HepG2 (cell line): Measurements from ENCODE around the gene ZNF554. TPM values are rescaled to one million over a fixed set of nuclear protein-coding genes. Genes with fewer than 3 reads are reported as not detected.
A peak's percentile ranks its signal among the peaks of the same experiment; 100 is the strongest.

ENCODE experiments used
- GATA4 ChIP-seq: sonication (generic); IDR thresholded peaks from 2 replicates; pipeline ENCODE4 v1.6.1; 2016; ENCODE audit warnings: antibody characterized with exemption, low read depth, borderline replicate concordance
- POLR2AphosphoS5 ChIP-seq: IDR thresholded peaks from 2 replicates; pipeline ENCODE4 v1.6.1; 2012; ENCODE audit warnings: low read depth, low read length
- ZC3H4 ChIP-seq: sonication (generic); formaldehyde crosslinking; IDR thresholded peaks from 2 replicates; pipeline ENCODE4 v1.4.0; 2020; ENCODE audit warnings: missing genetic modification reagents, borderline replicate concordance
- ZMYM2 ChIP-seq: sonication (generic); formaldehyde crosslinking; IDR thresholded peaks from 2 replicates; pipeline ENCODE4 v1.8.0; 2022; ENCODE audit warnings: mild to moderate bottlenecking, missing genetic modification reagents
- ZMYM3 ChIP-seq: sonication (generic); formaldehyde crosslinking; IDR thresholded peaks from 2 replicates; pipeline ENCODE4 v1.5.1; 2020; ENCODE audit warnings: mild to moderate bottlenecking, missing genetic modification reagents
- ZNF143 ChIP-seq: sonication (generic); formaldehyde crosslinking; IDR thresholded peaks from 2 replicates; pipeline ENCODE4 v1.4.0; 2020; ENCODE audit warnings: missing genetic modification reagents
- ZNF589 ChIP-seq: sonication (generic); formaldehyde crosslinking; conservative IDR thresholded peaks from 2 replicates; pipeline ENCODE4 v1.8.0; 2022; ENCODE audit warnings: mild to moderate bottlenecking, moderate library complexity, missing genetic modification reagents
- polyA plus RNA-seq, 8 experiments: library from polyadenylated mRNA; depleted of rRNA in 3 of 8; stranded (reverse) in 7 of 8; unstranded in 1 of 8; fragments of >200 nt; fragmentation: Illumina TruSeq in 4 of 8; extraction: Trizol in 4 of 8; gene quantifications; 2 replicates each; pipeline versions ENCODE4 v1.2.1 to v1.2.3, GENCODE V29; 2011 to 2016; ENCODE audit warnings: low read depth in 4 of 8, missing spikeins in 1 of 8, mixed read lengths in 1 of 8; ENCODE audit not compliant: insufficient read depth in 1 of 8
- total RNA-seq, 5 experiments: library from RNA; depleted of rRNA; stranded (reverse); fragments of >200 nt; fragmentation: Illumina TruSeq; extraction: Trizol; gene quantifications; 2 replicates each; pipeline ENCODE4 v1.2.3, GENCODE V29; 2016; ENCODE audit warnings: low read depth in 1 of 5
- TF ChIP-seq, protein P1 (sequence below): sonication (generic); formaldehyde crosslinking; IDR thresholded peaks from 2 replicates; pipeline ENCODE4 v1.8.1; 2022; ENCODE audit warnings: low read depth, mild to moderate bottlenecking, missing genetic modification reagents
- TF ChIP-seq, protein P2 (sequence below): sonication (generic); formaldehyde crosslinking; IDR thresholded peaks from 2 replicates; pipeline ENCODE4 v1.9.0; 2021; ENCODE audit warnings: mild to moderate bottlenecking, missing genetic modification reagents
- TF ChIP-seq, protein P3 (sequence below): sonication (generic); formaldehyde crosslinking; IDR thresholded peaks from 2 replicates; pipeline ENCODE4 v1.5.0; 2020; ENCODE audit warnings: mild to moderate bottlenecking, missing genetic modification reagents, moderate library complexity
- TF ChIP-seq, protein P4 (sequence below): sonication (generic); formaldehyde crosslinking; IDR thresholded peaks from 2 replicates; pipeline ENCODE4 v1.8.0; 2022; ENCODE audit warnings: mild to moderate bottlenecking, missing genetic modification reagents; ENCODE audit not compliant: insufficient replicate concordance
- TF ChIP-seq, protein P5 (sequence below): sonication (generic); formaldehyde crosslinking; IDR thresholded peaks from 2 replicates; pipeline ENCODE4 v1.4.0; 2020; ENCODE audit warnings: missing genetic modification reagents
- TF ChIP-seq, protein P6 (sequence below): IDR thresholded peaks from 2 replicates; pipeline ENCODE4 v1.6.1; 2016; ENCODE audit warnings: control low read depth

ZNF554 gene
- total and polyA plus RNA-seq, 2 of the 13 experiments (the other 11 are each of a cell fraction or from before 2014, with no cell fraction given), result 2.2 to 2.7 TPM

DNA sequence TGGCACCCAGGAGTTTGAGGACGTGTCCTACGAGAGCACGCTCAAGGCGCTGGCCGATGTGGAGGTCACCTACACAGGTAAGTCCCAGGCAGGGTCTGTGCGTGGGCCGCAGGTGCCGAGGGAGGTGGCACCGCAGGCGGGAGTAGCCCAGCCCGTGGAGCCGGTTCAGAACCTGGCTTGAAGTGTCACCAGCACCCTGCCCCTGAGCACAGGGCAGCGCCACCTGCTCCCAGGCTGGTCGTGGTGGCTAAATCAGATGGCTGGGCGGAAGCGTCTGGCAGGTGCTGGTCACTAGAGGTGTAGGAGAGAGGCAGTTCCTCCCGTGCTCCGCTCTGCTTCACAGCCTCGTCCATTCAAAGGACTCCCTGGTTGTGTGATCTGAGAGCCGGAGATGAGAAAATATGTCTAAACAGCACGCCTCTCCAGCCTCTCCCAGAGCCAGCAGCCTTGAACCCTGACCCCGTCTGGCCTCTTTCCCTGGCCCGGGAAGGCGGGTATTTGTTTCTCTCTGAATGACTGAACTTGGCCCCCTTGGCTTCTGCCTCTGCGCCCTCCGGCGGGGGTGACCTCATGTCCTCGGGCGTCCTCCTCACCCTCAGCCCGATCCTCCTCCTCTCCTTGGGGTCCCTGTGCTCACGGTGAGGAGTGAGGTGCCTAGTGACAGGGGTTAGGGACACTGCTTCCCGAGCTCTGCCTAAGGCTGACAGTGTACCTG, 29.0 kb upstream of the ZNF554 start (continued):
- TF ChIP-seq ZC3H4 (no peak), ZNF589 (CRISPR knock-in tag) (no peak), ZMYM3 (CRISPR knock-in tag) (no peak), ZNF143 (no peak; the same call in 1 of the 2 replicates), POLR2AphosphoS5 (no peak), GATA4 (no peak), ZMYM2 (CRISPR knock-in tag) (no peak)
- TF ChIP-seq, protein P1, sequence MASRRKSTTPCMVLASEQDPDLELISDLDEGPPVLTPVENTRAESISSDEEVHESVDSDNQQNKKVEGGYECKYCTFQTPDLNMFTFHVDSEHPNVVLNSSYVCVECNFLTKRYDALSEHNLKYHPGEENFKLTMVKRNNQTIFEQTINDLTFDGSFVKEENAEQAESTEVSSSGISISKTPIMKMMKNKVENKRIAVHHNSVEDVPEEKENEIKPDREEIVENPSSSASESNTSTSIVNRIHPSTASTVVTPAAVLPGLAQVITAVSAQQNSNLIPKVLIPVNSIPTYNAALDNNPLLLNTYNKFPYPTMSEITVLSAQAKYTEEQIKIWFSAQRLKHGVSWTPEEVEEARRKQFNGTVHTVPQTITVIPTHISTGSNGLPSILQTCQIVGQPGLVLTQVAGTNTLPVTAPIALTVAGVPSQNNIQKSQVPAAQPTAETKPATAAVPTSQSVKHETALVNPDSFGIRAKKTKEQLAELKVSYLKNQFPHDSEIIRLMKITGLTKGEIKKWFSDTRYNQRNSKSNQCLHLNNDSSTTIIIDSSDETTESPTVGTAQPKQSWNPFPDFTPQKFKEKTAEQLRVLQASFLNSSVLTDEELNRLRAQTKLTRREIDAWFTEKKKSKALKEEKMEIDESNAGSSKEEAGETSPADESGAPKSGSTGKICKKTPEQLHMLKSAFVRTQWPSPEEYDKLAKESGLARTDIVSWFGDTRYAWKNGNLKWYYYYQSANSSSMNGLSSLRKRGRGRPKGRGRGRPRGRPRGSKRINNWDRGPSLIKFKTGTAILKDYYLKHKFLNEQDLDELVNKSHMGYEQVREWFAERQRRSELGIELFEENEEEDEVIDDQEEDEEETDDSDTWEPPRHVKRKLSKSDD (CRISPR knock-in tag), result peak; percentile 68
- TF ChIP-seq, protein P2, sequence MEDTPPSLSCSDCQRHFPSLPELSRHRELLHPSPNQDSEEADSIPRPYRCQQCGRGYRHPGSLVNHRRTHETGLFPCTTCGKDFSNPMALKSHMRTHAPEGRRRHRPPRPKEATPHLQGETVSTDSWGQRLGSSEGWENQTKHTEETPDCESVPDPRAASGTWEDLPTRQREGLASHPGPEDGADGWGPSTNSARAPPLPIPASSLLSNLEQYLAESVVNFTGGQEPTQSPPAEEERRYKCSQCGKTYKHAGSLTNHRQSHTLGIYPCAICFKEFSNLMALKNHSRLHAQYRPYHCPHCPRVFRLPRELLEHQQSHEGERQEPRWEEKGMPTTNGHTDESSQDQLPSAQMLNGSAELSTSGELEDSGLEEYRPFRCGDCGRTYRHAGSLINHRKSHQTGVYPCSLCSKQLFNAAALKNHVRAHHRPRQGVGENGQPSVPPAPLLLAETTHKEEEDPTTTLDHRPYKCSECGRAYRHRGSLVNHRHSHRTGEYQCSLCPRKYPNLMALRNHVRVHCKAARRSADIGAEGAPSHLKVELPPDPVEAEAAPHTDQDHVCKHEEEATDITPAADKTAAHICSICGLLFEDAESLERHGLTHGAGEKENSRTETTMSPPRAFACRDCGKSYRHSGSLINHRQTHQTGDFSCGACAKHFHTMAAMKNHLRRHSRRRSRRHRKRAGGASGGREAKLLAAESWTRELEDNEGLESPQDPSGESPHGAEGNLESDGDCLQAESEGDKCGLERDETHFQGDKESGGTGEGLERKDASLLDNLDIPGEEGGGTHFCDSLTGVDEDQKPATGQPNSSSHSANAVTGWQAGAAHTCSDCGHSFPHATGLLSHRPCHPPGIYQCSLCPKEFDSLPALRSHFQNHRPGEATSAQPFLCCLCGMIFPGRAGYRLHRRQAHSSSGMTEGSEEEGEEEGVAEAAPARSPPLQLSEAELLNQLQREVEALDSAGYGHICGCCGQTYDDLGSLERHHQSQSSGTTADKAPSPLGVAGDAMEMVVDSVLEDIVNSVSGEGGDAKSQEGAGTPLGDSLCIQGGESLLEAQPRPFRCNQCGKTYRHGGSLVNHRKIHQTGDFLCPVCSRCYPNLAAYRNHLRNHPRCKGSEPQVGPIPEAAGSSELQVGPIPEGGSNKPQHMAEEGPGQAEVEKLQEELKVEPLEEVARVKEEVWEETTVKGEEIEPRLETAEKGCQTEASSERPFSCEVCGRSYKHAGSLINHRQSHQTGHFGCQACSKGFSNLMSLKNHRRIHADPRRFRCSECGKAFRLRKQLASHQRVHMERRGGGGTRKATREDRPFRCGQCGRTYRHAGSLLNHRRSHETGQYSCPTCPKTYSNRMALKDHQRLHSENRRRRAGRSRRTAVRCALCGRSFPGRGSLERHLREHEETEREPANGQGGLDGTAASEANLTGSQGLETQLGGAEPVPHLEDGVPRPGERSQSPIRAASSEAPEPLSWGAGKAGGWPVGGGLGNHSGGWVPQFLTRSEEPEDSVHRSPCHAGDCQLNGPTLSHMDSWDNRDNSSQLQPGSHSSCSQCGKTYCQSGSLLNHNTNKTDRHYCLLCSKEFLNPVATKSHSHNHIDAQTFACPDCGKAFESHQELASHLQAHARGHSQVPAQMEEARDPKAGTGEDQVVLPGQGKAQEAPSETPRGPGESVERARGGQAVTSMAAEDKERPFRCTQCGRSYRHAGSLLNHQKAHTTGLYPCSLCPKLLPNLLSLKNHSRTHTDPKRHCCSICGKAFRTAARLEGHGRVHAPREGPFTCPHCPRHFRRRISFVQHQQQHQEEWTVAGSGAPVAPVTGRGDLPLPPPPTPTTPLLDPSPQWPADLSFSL (CRISPR knock-in tag), result no peak
- TF ChIP-seq, protein P3, sequence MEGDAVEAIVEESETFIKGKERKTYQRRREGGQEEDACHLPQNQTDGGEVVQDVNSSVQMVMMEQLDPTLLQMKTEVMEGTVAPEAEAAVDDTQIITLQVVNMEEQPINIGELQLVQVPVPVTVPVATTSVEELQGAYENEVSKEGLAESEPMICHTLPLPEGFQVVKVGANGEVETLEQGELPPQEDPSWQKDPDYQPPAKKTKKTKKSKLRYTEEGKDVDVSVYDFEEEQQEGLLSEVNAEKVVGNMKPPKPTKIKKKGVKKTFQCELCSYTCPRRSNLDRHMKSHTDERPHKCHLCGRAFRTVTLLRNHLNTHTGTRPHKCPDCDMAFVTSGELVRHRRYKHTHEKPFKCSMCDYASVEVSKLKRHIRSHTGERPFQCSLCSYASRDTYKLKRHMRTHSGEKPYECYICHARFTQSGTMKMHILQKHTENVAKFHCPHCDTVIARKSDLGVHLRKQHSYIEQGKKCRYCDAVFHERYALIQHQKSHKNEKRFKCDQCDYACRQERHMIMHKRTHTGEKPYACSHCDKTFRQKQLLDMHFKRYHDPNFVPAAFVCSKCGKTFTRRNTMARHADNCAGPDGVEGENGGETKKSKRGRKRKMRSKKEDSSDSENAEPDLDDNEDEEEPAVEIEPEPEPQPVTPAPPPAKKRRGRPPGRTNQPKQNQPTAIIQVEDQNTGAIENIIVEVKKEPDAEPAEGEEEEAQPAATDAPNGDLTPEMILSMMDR, result peak; percentile 37
- TF ChIP-seq, protein P4, sequence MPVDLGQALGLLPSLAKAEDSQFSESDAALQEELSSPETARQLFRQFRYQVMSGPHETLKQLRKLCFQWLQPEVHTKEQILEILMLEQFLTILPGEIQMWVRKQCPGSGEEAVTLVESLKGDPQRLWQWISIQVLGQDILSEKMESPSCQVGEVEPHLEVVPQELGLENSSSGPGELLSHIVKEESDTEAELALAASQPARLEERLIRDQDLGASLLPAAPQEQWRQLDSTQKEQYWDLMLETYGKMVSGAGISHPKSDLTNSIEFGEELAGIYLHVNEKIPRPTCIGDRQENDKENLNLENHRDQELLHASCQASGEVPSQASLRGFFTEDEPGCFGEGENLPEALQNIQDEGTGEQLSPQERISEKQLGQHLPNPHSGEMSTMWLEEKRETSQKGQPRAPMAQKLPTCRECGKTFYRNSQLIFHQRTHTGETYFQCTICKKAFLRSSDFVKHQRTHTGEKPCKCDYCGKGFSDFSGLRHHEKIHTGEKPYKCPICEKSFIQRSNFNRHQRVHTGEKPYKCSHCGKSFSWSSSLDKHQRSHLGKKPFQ (CRISPR knock-in tag), result no peak
- TF ChIP-seq, protein P5, sequence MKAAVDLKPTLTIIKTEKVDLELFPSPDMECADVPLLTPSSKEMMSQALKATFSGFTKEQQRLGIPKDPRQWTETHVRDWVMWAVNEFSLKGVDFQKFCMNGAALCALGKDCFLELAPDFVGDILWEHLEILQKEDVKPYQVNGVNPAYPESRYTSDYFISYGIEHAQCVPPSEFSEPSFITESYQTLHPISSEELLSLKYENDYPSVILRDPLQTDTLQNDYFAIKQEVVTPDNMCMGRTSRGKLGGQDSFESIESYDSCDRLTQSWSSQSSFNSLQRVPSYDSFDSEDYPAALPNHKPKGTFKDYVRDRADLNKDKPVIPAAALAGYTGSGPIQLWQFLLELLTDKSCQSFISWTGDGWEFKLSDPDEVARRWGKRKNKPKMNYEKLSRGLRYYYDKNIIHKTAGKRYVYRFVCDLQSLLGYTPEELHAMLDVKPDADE (CRISPR knock-in tag), result no peak
- TF ChIP-seq, protein P6, sequence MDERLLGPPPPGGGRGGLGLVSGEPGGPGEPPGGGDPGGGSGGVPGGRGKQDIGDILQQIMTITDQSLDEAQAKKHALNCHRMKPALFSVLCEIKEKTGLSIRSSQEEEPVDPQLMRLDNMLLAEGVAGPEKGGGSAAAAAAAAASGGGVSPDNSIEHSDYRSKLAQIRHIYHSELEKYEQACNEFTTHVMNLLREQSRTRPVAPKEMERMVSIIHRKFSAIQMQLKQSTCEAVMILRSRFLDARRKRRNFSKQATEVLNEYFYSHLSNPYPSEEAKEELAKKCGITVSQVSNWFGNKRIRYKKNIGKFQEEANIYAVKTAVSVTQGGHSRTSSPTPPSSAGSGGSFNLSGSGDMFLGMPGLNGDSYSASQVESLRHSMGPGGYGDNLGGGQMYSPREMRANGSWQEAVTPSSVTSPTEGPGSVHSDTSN (CRISPR knock-in tag), result no peak
